Transverse colon (tissue), 4 donors: Measurements from ENCODE around the gene HUNK. TPM values are rescaled to one million over a fixed set of nuclear protein-coding genes. Genes with fewer than 3 reads are reported as not detected.

Source experiments
- DNase-seq: peaks from one replicate; pipeline ENCODE4 v3.0.0-alpha.2; 2019
- H3K27ac ChIP-seq, 4 donors: fragments of 200-600 bp; sonication (generic); 2 replicates each; pipeline ENCODE4 v1.5.1; 2016 to 2018; ENCODE audit warnings: inconsistent platforms in 4 of 4
- H3K27me3 ChIP-seq: fragments of 200-600 bp; sonication (generic); 2 replicates; pipeline ENCODE4 v1.5.1; 2017; ENCODE audit warnings: inconsistent platforms
- H3K36me3 ChIP-seq, 4 donors: fragments of 200-600 bp; sonication (generic); 2 replicates each; pipeline ENCODE4 v1.5.1; 2017 to 2019; ENCODE audit warnings: inconsistent platforms in 4 of 4
- H3K4me1 ChIP-seq, 4 donors: fragments of 200-600 bp; sonication (generic); 2 replicates each; pipeline ENCODE4 v1.5.1; 2017 to 2020; ENCODE audit warnings: inconsistent platforms in 4 of 4
- H3K4me3 ChIP-seq, 4 donors: fragments of 200-600 bp; sonication (generic); 1 replicate in 1 of 4; 2 replicates in 3 of 4; pipeline versions ENCODE4 v1.5.1 to v1.6.1; 2017 to 2019; ENCODE audit warnings: inconsistent platforms in 4 of 4
- H3K9me3 ChIP-seq, 2 donors: fragments of 200-600 bp; sonication (generic); 2 replicates each; pipeline ENCODE4 v1.5.1; 2017 to 2019; ENCODE audit warnings: inconsistent platforms in 2 of 2
- EP300 ChIP-seq: sonication (generic); formaldehyde crosslinking; IDR thresholded peaks from one replicate; pipeline ENCODE4 v1.6.1; 2017; ENCODE audit warnings: antibody characterized with exemption, low read depth
- POLR2A ChIP-seq: fragments of 450-650 bp; IDR thresholded peaks from one replicate; pipeline ENCODE4 v1.6.1; 2016; ENCODE audit warnings: antibody characterized with exemption, mild to moderate bottlenecking, moderate library complexity
- POLR2AphosphoS5 ChIP-seq, 3 donors: sonication (generic); formaldehyde crosslinking; IDR thresholded peaks; one replicate each; pipeline ENCODE4 v1.6.1; 2016; ENCODE audit warnings: antibody characterized with exemption in 3 of 3
- WGBS, 2 donors: methylation state at CpG; one replicate each; pipeline ENCODE4 v1.1.5; 2018; ENCODE audit warnings: low coverage in 1 of 2; 5-methylcytosine and 5-hydroxymethylcytosine counted together
- in situ Hi-C, 4 donors: fragments of 200-750 bp; cut with MboI; loops; one replicate each; pipeline versions ENCODE4 v1.15.0 to v1.15.1; 2017; ENCODE audit warnings: low sequenced_read_pairs in 3 of 4, low pct_ligation_motif_present in 1 of 4, low pct_unique_long_range_greater_than_20kb in 1 of 4
- intact Hi-C: fragments of 100-400 bp; cut with DNase I; formaldehyde crosslinking; loops from one replicate; pipeline ENCODE4 v1.15.1; 2023; ENCODE audit warnings: low total_unique reads
- total RNA-seq, 4 donors: library from RNA; depleted of rRNA; stranded (reverse); fragments of >200 nt; gene quantifications; one replicate each; pipeline ENCODE4 v1.1.0, GENCODE V29; 2016
- TF ChIP-seq, protein P1 (sequence below), 5 experiments: fragments of 200-600 bp in 3 of 5; fragments of 450-650 bp in 2 of 5; sonication (generic) in 3 of 5; IDR thresholded peaks; 1 replicate in 2 of 5; 2 replicates in 3 of 5; pipeline ENCODE4 v1.5.1; 2016 to 2017; ENCODE audit warnings: antibody characterized with exemption in 5 of 5, inconsistent platforms in 3 of 5, mild to moderate bottlenecking in 2 of 5, moderate library complexity in 1 of 5

Gene HUNK
- total RNA-seq, 4 donors from 2014 or later = 1.8 to 6.7 (median 3.9) TPM

DNA sequence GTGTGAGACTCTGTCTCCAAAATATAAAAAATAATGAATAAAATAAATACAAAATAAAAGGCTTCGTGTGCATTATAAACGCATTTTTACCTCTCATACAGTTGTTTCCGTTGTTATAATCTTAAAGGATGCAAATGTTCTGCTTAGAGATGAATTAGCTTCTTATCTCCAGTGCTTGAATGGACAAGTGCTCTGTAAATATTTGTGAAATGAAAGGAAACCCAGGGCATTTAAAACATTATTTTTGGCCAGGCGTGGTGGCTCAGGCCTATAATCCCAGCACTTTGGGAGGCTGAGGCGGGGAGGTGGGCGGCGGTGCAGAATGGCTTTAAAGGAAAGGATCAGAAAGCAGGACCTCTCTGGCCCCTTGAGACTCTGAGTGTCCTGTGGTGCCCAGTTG is 94.5 kb downstream of the HUNK start:
- in situ Hi-C loops (no loop called here), intact Hi-C loops (no loop called here)
- no peak overlapping the region for H3K27ac ChIP-seq
- H3K27me3 ChIP-seq = no peaks in the 10 kb centered on the region
- H3K4me1 ChIP-seq = no peaks in the 10 kb centered on the region
- DNase-seq = no peak
- H3K36me3 ChIP-seq = no peaks in the 10 kb centered on the region
- H3K9me3 ChIP-seq = no peaks in the 10 kb centered on the region
- H3K4me3 ChIP-seq = no peak overlapping the region
- TF ChIP-seq POLR2AphosphoS5 (IDR thresholded peaks at IDR 0.05) = no peak
- TF ChIP-seq EP300 = no peak
- no peak for TF ChIP-seq POLR2A
- TF ChIP-seq, protein P1, sequence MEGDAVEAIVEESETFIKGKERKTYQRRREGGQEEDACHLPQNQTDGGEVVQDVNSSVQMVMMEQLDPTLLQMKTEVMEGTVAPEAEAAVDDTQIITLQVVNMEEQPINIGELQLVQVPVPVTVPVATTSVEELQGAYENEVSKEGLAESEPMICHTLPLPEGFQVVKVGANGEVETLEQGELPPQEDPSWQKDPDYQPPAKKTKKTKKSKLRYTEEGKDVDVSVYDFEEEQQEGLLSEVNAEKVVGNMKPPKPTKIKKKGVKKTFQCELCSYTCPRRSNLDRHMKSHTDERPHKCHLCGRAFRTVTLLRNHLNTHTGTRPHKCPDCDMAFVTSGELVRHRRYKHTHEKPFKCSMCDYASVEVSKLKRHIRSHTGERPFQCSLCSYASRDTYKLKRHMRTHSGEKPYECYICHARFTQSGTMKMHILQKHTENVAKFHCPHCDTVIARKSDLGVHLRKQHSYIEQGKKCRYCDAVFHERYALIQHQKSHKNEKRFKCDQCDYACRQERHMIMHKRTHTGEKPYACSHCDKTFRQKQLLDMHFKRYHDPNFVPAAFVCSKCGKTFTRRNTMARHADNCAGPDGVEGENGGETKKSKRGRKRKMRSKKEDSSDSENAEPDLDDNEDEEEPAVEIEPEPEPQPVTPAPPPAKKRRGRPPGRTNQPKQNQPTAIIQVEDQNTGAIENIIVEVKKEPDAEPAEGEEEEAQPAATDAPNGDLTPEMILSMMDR (IDR thresholded peaks at IDR 0.05) = no peak
- 77 to 88% methylated on average over 3 to 7 of the region's 7 CpGs for WGBS, 2 donors

DNA sequence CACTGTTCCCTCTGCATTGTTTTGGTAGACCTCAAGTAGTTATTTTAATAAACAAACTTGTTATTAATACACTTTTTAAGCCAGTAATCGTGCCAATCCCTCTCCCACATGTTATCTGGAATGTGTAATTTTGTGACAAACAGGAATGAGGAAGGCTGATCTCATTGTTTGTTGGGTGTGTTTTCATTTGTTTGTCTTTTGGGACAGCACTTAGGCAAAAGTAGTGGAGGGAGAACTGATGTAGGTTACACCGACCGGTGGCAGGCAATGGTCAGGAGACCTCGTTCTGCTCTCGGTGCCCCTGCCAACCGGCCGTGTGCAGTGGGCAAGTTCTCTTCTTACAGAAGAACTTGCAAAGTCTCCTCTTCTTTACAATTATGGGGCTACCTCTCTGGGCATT is 99.8 kb downstream of the HUNK start:
- WGBS, 2 donors = 79 to 89% methylated on average over 7 of the region's 7 CpGs
- H3K4me3 ChIP-seq = no peak overlapping the region
- TF ChIP-seq POLR2AphosphoS5 (IDR thresholded peaks at IDR 0.05) = no peak
- TF ChIP-seq, protein P1 (IDR thresholded peaks at IDR 0.05) = no peak
- no peak for TF ChIP-seq POLR2A
- TF ChIP-seq EP300 = no peak
- H3K9me3 ChIP-seq = no peaks in the 10 kb centered on the region
- no peaks in the 10 kb centered on the region for H3K27me3 ChIP-seq
- H3K36me3 ChIP-seq = no peaks in the 10 kb centered on the region
- no peak for DNase-seq
- intact Hi-C loops = no loop called here
- in situ Hi-C loops = no loop called here
- no peaks in the 10 kb centered on the region for H3K4me1 ChIP-seq
- H3K27ac ChIP-seq = no peak overlapping the region

DNA sequence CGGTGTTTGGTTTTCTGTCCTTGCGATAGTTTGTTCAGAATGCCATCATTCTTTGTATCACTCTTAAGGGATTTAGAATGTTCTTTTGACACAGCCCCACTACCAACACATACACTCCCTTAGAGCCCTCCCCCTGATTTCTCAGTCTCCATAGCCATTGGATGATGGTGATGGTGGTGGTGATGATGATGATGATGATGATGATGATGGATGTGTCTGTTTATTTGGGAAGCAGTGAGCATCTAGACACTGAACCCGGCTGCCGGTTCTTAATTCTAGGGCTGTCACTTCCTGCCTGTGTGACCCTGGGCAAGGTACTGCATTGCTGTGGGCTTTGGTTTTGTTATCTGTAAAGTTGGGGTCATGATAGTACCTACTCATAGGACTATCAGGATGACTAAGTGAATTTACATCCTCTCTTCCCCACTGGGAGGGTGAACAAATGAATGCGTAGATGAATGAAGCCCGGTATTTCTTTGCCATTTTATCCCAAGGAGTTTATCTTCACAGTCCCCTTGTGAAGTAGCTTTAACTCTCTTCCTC is 100.7 kb downstream of the HUNK start:
- TF ChIP-seq, protein P1 (IDR thresholded peaks at IDR 0.05) = no peak
- TF ChIP-seq POLR2AphosphoS5 (IDR thresholded peaks at IDR 0.05) = no peak
- TF ChIP-seq EP300 = no peak
- TF ChIP-seq POLR2A = no peak
- Histone ChIP-seq H3K9me3 (no peaks in the 10 kb centered on the region), H3K36me3 (no peaks in the 10 kb centered on the region), H3K27ac (no peak overlapping the region), H3K4me1 (no peaks in the 10 kb centered on the region), H3K4me3 (no peak overlapping the region), H3K27me3 (no peaks in the 10 kb centered on the region)
- intact Hi-C loops (no loop called here), in situ Hi-C loops (no loop called here)
- WGBS, 2 donors = 93% methylated on average over 6 of the region's 6 CpGs; no CpG with 5 or more reads in 1 of the 2 donors
- DNase-seq = no peak

DNA sequence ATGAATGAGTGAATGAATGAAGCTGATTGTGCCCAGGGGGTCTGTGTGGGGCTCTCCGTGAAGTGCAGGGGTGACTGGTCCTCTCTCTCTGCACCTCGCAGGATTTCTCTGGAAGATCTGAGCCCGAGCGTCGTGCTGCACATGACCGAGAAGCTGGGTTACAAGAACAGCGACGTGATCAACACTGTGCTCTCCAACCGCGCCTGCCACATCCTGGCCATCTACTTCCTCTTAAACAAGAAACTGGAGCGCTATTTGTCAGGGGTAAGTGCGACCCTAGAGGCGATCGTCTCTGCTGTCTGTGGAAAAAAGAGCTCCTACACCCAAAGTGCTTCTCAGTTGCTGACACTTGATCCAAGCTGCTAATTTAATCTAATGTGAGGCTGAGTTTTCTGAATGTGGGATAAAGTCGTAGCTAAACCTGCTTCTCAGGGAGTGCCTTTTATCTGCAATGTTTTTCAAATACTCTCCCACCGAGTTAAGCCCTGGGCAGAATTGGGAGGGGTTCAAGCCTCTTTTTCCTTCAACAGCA is 101.7 kb downstream of the HUNK start:
- in situ Hi-C loops (no loop called here), intact Hi-C loops (no loop called here)
- no peak overlapping the region for H3K4me3 ChIP-seq
- no peaks in the 10 kb centered on the region for H3K27me3 ChIP-seq
- WGBS, 2 donors = 70 to 82% methylated on average over 13 to 16 of the region's 16 CpGs
- no peaks in the 10 kb centered on the region for H3K36me3 ChIP-seq
- no peak for DNase-seq
- no peaks in the 10 kb centered on the region for H3K9me3 ChIP-seq
- no peaks in the 10 kb centered on the region for H3K4me1 ChIP-seq
- TF ChIP-seq EP300 = no peak
- no peak for TF ChIP-seq POLR2A
- no peak for TF ChIP-seq POLR2AphosphoS5 (IDR thresholded peaks at IDR 0.05)
- TF ChIP-seq, protein P1 (IDR thresholded peaks at IDR 0.05) = no peak
- H3K27ac ChIP-seq = no peak overlapping the region
